H1 (cell line): ENCODE data around the gene PRR16. TPM values are rescaled to one million over a fixed set of nuclear protein-coding genes. Genes with fewer than 3 reads are reported as not detected.

Source experiments
- CTCF ChIA-PET: fragments of 300-600 bp; sonication (Branson Sonifier 250); formaldehyde crosslinking; loops from one replicate; lab custom pipeline; 2021; ENCODE audit not compliant: partially characterized antibody; lab: Charles Lee
- POLR2A ChIA-PET: fragments of 300-600 bp; sonication (Branson Sonifier 250); formaldehyde crosslinking; loops from one replicate; lab custom pipeline; 2021; ENCODE audit warnings: inconsistent platforms; ENCODE audit not compliant: partially characterized antibody; lab: Charles Lee
- DNase-seq, 2 experiments: peaks; one replicate each; pipeline versions ENCODE4 v3.0.0 to v3.0.0-alpha.2; 2010 to 2022; ENCODE audit warnings: low spot score in 2 of 2, low read depth in 1 of 2, mixed read lengths in 1 of 2
- FAIRE-seq: peaks from 2 replicates; lab custom pipeline; 2011; peaks lifted over from hg19 to GRCh38; lab: Jason Lieb, UNC
- H2AFZ ChIP-seq: 2 replicates; pipeline ENCODE4 v1.8.1; 2012; ENCODE audit warnings: low read length, inconsistent platforms
- H2AK5ac ChIP-seq: 2 replicates; pipeline ENCODE4 v1.6.1; 2013; ENCODE audit warnings: low read depth, low read length
- H2BK120ac ChIP-seq: replicated peaks from 2 replicates; pipeline ENCODE3; 2013; ENCODE audit warnings: low read depth, low read length, inconsistent platforms
- H2BK12ac ChIP-seq: 2 replicates; pipeline ENCODE4 v1.6.1; 2013; ENCODE audit warnings: low read depth, low read length
- H2BK15ac ChIP-seq: 2 replicates; pipeline ENCODE4 v1.6.1; 2013; ENCODE audit warnings: low read length
- H2BK20ac ChIP-seq: 2 replicates; pipeline ENCODE4 v1.6.1; 2013; ENCODE audit warnings: low read length
- H2BK5ac ChIP-seq: 2 replicates; pipeline ENCODE4 v1.6.1; 2013; ENCODE audit warnings: low read depth, low read length
- H3K14ac ChIP-seq: 2 replicates; pipeline ENCODE4 v1.6.1; 2013; ENCODE audit warnings: inconsistent platforms; ENCODE audit not compliant: insufficient read length
- H3K18ac ChIP-seq: 2 replicates; pipeline ENCODE4 v1.6.1; 2013; ENCODE audit warnings: low read length; ENCODE audit errors: extremely low read depth
- H3K23ac ChIP-seq: 2 replicates; pipeline ENCODE4 v1.6.1; 2013; ENCODE audit warnings: inconsistent platforms; ENCODE audit not compliant: insufficient read length
- H3K23me2 ChIP-seq: 2 replicates; pipeline ENCODE4 v1.6.1; 2013; ENCODE audit warnings: low read depth, low read length
- H3K27ac ChIP-seq: 2 replicates; pipeline ENCODE4 v1.6.1; 2011; ENCODE audit warnings: low read depth, low read length, inconsistent platforms
- H3K27me3 ChIP-seq, 4 experiments: replicated peaks in 1 of 4; 1 replicate in 1 of 4; 2 replicates in 3 of 4; pipeline versions ENCODE4 v1.6.1 to v1.8.1; 2011 to 2013; ENCODE audit warnings: low read length in 3 of 4, mild to moderate bottlenecking in 3 of 4, inconsistent platforms in 2 of 4, mixed read lengths in 2 of 4, moderate library complexity in 1 of 4; ENCODE audit not compliant: control insufficient read depth in 3 of 4, insufficient read depth in 3 of 4; ENCODE audit errors: extremely low read depth in 1 of 4
- H3K36me3 ChIP-seq, 4 experiments: 2 replicates each; pipeline versions ENCODE4 v1.6.1 to v1.8.1; 2011 to 2013; ENCODE audit warnings: mild to moderate bottlenecking in 4 of 4, low read length in 3 of 4, moderate library complexity in 2 of 4, control low read depth in 1 of 4, inconsistent platforms in 1 of 4; ENCODE audit not compliant: insufficient read depth in 4 of 4, control insufficient read depth in 2 of 4
- H3K4ac ChIP-seq: replicated peaks from 2 replicates; pipeline ENCODE3; 2013; ENCODE audit warnings: low read length, low read depth, mixed read lengths, inconsistent platforms; ENCODE audit not compliant: insufficient read length
- H3K4me1 ChIP-seq, 4 experiments: replicated peaks in 1 of 4; 1 replicate in 1 of 4; 2 replicates in 3 of 4; pipeline versions ENCODE4 v1.6.1 to v1.8.1; 2011 to 2013; ENCODE audit warnings: low read length in 3 of 4, inconsistent platforms in 2 of 4, mixed read lengths in 1 of 4; ENCODE audit not compliant: insufficient read depth in 4 of 4, control insufficient read depth in 3 of 4
- H3K4me2 ChIP-seq, 2 experiments: 2 replicates each; pipeline versions ENCODE4 v1.6.1 to v1.8.1; 2011 to 2013; ENCODE audit warnings: low read depth in 2 of 2, low read length in 2 of 2, control low read depth in 1 of 2, inconsistent platforms in 1 of 2, mild to moderate bottlenecking in 1 of 2; ENCODE audit not compliant: insufficient read depth in 1 of 2
- H3K4me3 ChIP-seq, 4 experiments: fragments of 200-600, 300-600 bp in 1 of 4; sonication (generic), shearing (Covaris generic), sonication (Bioruptor Twin) in 1 of 4; 2 replicates each; pipeline versions ENCODE4 v1.5.1 to v1.8.1; 2011 to 2016; ENCODE audit warnings: low read length in 4 of 4, low read depth in 3 of 4, control low read depth in 2 of 4, inconsistent platforms in 2 of 4, mild to moderate bottlenecking in 2 of 4, mixed read lengths in 1 of 4, moderate library complexity in 1 of 4; ENCODE audit not compliant: insufficient read depth in 2 of 4; ENCODE audit errors: extremely low read depth in 1 of 4
- H3K56ac ChIP-seq: replicated peaks from 2 replicates; pipeline ENCODE3; 2013; ENCODE audit warnings: low read depth, mild to moderate bottlenecking, mixed read lengths, low read length, inconsistent platforms; ENCODE audit not compliant: insufficient read length
- H3K79me1 ChIP-seq: 2 replicates; pipeline ENCODE4 v1.6.1; 2013; ENCODE audit warnings: low read depth, low read length, control low read depth
- H3K79me2 ChIP-seq, 2 experiments: 2 replicates each; pipeline versions ENCODE4 v1.6.1 to v1.8.1; 2012 to 2013; ENCODE audit warnings: low read length in 2 of 2, mild to moderate bottlenecking in 2 of 2, inconsistent platforms in 1 of 2; ENCODE audit not compliant: insufficient read depth in 2 of 2, control insufficient read depth in 1 of 2
- H3K9ac ChIP-seq, 4 experiments: replicated peaks in 1 of 4; 1 replicate in 1 of 4; 2 replicates in 3 of 4; pipeline versions ENCODE4 v1.6.1 to v1.8.1; 2011 to 2013; ENCODE audit warnings: low read depth in 3 of 4, low read length in 3 of 4, control low read depth in 2 of 4, mild to moderate bottlenecking in 2 of 4, moderate library complexity in 2 of 4, inconsistent platforms in 1 of 4; ENCODE audit errors: extremely low read depth in 1 of 4
- H3K9me3 ChIP-seq, 2 experiments: 2 replicates each; pipeline versions ENCODE4 v1.6.1 to v1.8.1; 2012 to 2013; ENCODE audit warnings: mild to moderate bottlenecking in 2 of 2, moderate library complexity in 2 of 2, control low read depth in 1 of 2, inconsistent platforms in 1 of 2, low read depth in 1 of 2, low read length in 1 of 2, mixed read lengths in 1 of 2; ENCODE audit not compliant: insufficient read depth in 2 of 2
- H4K20me1 ChIP-seq, 2 experiments: replicated peaks in 1 of 2; 2 replicates each; pipeline versions ENCODE3 to v1.8.1; 2011 to 2013; ENCODE audit warnings: inconsistent platforms in 2 of 2, low read length in 2 of 2, mild to moderate bottlenecking in 1 of 2; ENCODE audit not compliant: insufficient read depth in 2 of 2, control insufficient read depth in 1 of 2
- H4K5ac ChIP-seq: 2 replicates; pipeline ENCODE4 v1.6.1; 2013; ENCODE audit warnings: low read length, low read depth, mixed read lengths, inconsistent platforms; ENCODE audit not compliant: insufficient read length
- H4K8ac ChIP-seq: 2 replicates; pipeline ENCODE4 v1.8.0; 2013; ENCODE audit warnings: mild to moderate bottlenecking, moderate library complexity, low read length, inconsistent platforms; ENCODE audit not compliant: insufficient read depth; ENCODE audit errors: extremely low read depth
- H4K91ac ChIP-seq: replicated peaks from 2 replicates; pipeline ENCODE3; 2013; ENCODE audit warnings: low read length, mixed read lengths, inconsistent platforms; ENCODE audit not compliant: insufficient read length
- BRCA1 ChIP-seq: IDR thresholded peaks from 2 replicates; pipeline ENCODE4 v1.6.1; 2012; ENCODE audit warnings: low read depth, low read length, improper control_type of control experiment
- CBX8 ChIP-seq: fragments of 300-800, 300-1000 bp; sonication (generic); IDR thresholded peaks from 2 replicates; pipeline ENCODE4 v1.7.1; 2016; ENCODE audit warnings: low read depth, low read length, borderline replicate concordance
- EZH2 ChIP-seq: fragments of 200-600 bp; sonication (generic); IDR thresholded peaks from 2 replicates; pipeline ENCODE4 v1.7.1; 2012; ENCODE audit warnings: low read depth, mild to moderate bottlenecking, moderate library complexity, low read length, inconsistent platforms; ENCODE audit not compliant: severe bottlenecking
- GTF2F1 ChIP-seq: IDR thresholded peaks from 2 replicates; pipeline ENCODE4 v1.6.1; 2012; ENCODE audit warnings: low read depth, low read length, improper control_type of control experiment, borderline replicate concordance
- JUN ChIP-seq: IDR thresholded peaks from 2 replicates; pipeline ENCODE4 v1.6.1; 2011; ENCODE audit warnings: low read depth, mild to moderate bottlenecking, improper control_type of control experiment, low read length
- KDM4A ChIP-seq: IDR thresholded peaks from one replicate; pipeline ENCODE4 v1.7.1; 2012; ENCODE audit warnings: low read depth, mild to moderate bottlenecking, moderate library complexity, low read length, inconsistent platforms; ENCODE audit not compliant: severe bottlenecking
- POU5F1 ChIP-seq: IDR thresholded peaks from 2 replicates; pipeline ENCODE4 v1.6.1; 2011; ENCODE audit warnings: low read depth, mild to moderate bottlenecking, low read length, moderate library complexity
- RNF2 ChIP-seq: fragments of 200-900, 300-1000 bp; sonication (generic); IDR thresholded peaks from 2 replicates; pipeline ENCODE4 v1.7.1; 2016; ENCODE audit warnings: borderline replicate concordance, low read depth, mild to moderate bottlenecking, antibody characterized with exemption, low read length; ENCODE audit not compliant: poor library complexity, severe bottlenecking; ENCODE audit errors: missing control alignments
- SP1 ChIP-seq: IDR thresholded peaks from 2 replicates; pipeline ENCODE4 v1.6.1; 2011; ENCODE audit warnings: low read depth, low read length
- TBP ChIP-seq: IDR thresholded peaks from 2 replicates; pipeline ENCODE4 v1.6.1; 2011; ENCODE audit warnings: low read depth, low read length, improper control_type of control experiment
- TCF12 ChIP-seq: IDR thresholded peaks from 2 replicates; pipeline ENCODE4 v1.6.1; 2011; ENCODE audit warnings: low read depth, mild to moderate bottlenecking, low read length
- WGBS, 2 experiments: shearing (Covaris generic) in 1 of 2; methylation state at CpG; one replicate each; pipeline versions ENCODE4 v1.1.6 to v1.1.7; 2013 to 2015; ENCODE audit warnings: low lambda C conversion rate in 2 of 2, mixed read lengths in 2 of 2, inconsistent platforms in 1 of 2, low coverage in 1 of 2, missing lambda C conversion rate in 1 of 2; ENCODE audit not compliant: insufficient replicate concordance in 2 of 2, insufficient coverage in 1 of 2, insufficient read length in 1 of 2; ENCODE audit errors: extremely low coverage in 1 of 2, missing lambda C conversion rate in 1 of 2; 5-methylcytosine and 5-hydroxymethylcytosine counted together
- polyA plus RNA-seq, 7 experiments: library from polyadenylated mRNA; depleted of rRNA in 3 of 7; stranded (reverse) in 5 of 7; unstranded in 2 of 7; fragments of >200 nt in 5 of 7; fragments of 200-250 nt in 2 of 7; gene quantifications; 1 replicate in 5 of 7; 2 replicates in 1 of 7; 4 replicates in 1 of 7; pipeline versions ENCODE4 v1.2.1 to v1.2.3, GENCODE V29; 2011 to 2013; ENCODE audit warnings: missing spikeins in 2 of 7, mixed read lengths in 2 of 7
- total RNA-seq: library from RNA; stranded (reverse); fragmentation: NEBNext Ultra II Directional; extraction: Animal tissue kit (Norgen Biotek cat#: 25700); gene quantifications from 2 replicates; pipeline ENCODE4 v1.2.1, GENCODE V29; 2021

Gene PRR16
- total and polyA plus RNA-seq, 2 of the 8 experiments (the other 6 are each of a cell fraction or from before 2014, with no cell fraction given) = 0.73 to 1.6 TPM

GRCh38 chr5:120450910-120451309, 13.2 kb upstream of the PRR16 start:
- Histone ChIP-seq H3K4me1 (peaks cover 0 to 3% (median 1%) of the 10 kb centered on the region in 4 experiments; a peak in 1 of 7 replicates), H2BK20ac (no peak overlapping the region), H3K23me2 (no peaks in the 10 kb centered on the region; the same call in 1 of the 2 replicates), H3K27ac (no peak overlapping the region), H3K14ac (no peak overlapping the region), H3K36me3 (no peaks in the 10 kb centered on the region), H2BK120ac (no peak overlapping the region), H3K79me2 (no peaks in the 10 kb centered on the region), H2AK5ac (no peak overlapping the region), H3K18ac (no peak overlapping the region), H2BK5ac (no peak overlapping the region), H2BK15ac (no peak overlapping the region), H4K5ac (no peak overlapping the region), H4K8ac (0 out of 2 replicates have a peak overlapping the region, but pooled peaks have one; percentile 42), H3K79me1 (no peaks in the 10 kb centered on the region), H3K9ac (no peak overlapping the region), H3K4me2 (no peak overlapping the region), H3K27me3 (no peaks in the 10 kb centered on the region), H3K9me3 (no peaks in the 10 kb centered on the region), H2AFZ (no peak overlapping the region), H4K91ac (no peak overlapping the region), H2BK12ac (no peak overlapping the region), H3K23ac (no peak overlapping the region), H3K56ac (no peak overlapping the region), H3K4me3 (no peak overlapping the region), H4K20me1 (no peaks in the 10 kb centered on the region), H3K4ac (no peak overlapping the region)
- FAIRE-seq = no peak
- no peak for DNase-seq
- ChIA-PET POLR2A (no interaction called here), CTCF (interaction anchor here (1.1 to 1.3 kb wide), 2 partner anchors 9 to 351 kb away, joined by 3 read pairs; no protein-coding TSS in a partner anchor)
- 98% methylated on average over 5 of the region's 5 CpGs; no CpG with 5 or more reads in 1 of the 2 experiments for WGBS, 2 experiments
- TF ChIP-seq KDM4A (no peak), TBP (no peak), RNF2 (no peak), EZH2 (no peak), BRCA1 (no peak), CBX8 (no peak), TCF12 (no peak), POU5F1 (no peak), GTF2F1 (no peak), SP1 (no peak), JUN (no peak)
